ACHN (cell line): ENCODE measurements around the gene REELD1.

Experiments
- DNase-seq: peaks from one replicate; pipeline ENCODE4 v3.0.0-alpha.2; 2015
- in situ Hi-C: cut with HindIII; loops from 2 replicates; pipeline ENCODE4 v1.10.0; 2017; ENCODE audit warnings: low sequenced_read_pairs, low pct_ligation_motif_present, low pct_unique_long_range_greater_than_20kb

The REELD1 gene

DNA sequence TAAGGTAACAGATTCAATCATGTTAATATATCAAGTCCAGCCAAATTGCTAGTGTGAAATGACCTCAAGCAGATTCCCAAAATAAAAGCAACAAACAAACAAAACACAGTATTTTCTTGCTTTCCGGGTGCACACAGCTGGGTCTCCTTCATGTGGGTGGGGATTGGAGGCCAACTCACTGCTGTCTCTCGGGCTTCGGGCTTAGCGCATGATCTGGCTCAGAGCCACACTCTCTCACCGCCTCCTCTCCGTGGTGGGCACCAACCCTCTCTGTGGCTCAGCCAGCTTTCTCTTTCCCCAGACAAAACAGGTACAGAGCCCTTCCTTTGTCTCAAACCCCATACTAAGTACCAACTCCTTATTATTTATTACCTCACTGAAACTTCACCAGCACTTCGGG, 2.9 kb upstream of the REELD1 start:
- in situ Hi-C loops, result no loop called here
- DNase-seq, result no peak

DNA sequence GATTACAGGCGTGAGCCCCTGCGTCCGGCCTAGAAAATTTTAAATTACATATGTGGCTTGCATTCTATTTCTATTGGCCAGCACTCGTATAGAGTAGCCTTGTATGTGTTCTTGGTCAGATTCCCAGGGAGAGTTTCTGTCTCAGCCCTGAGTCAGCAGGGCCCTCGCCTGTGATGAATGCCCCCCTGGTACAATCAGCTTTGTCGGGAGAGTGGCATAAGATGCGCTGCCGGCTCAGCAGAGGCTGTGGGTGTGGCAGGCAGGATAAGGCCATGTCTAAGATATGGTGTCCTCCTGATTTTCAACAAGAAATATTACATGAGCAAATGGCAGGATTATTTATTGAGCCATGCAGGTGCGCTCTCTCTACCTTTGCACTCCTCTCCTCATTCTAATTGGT, 1.6 kb upstream of the REELD1 start:
- in situ Hi-C loops, result no loop called here
- DNase-seq, result no peak

- peak; percentile 79 for DNase-seq
- in situ Hi-C loops, result no loop called here
Observed at GRCh38 chr4:146222313-146222712, 8.0 kb downstream of the REELD1 start.

GRCh38 chr4:146224326-146224966, 10.1 kb downstream of the REELD1 start:
- in situ Hi-C loops, result no loop called here
- no peak for DNase-seq

GRCh38 chr4:146229406-146229805, 15.1 kb downstream of the REELD1 start:
- in situ Hi-C loops, result no loop called here
- DNase-seq, result no peak

DNA sequence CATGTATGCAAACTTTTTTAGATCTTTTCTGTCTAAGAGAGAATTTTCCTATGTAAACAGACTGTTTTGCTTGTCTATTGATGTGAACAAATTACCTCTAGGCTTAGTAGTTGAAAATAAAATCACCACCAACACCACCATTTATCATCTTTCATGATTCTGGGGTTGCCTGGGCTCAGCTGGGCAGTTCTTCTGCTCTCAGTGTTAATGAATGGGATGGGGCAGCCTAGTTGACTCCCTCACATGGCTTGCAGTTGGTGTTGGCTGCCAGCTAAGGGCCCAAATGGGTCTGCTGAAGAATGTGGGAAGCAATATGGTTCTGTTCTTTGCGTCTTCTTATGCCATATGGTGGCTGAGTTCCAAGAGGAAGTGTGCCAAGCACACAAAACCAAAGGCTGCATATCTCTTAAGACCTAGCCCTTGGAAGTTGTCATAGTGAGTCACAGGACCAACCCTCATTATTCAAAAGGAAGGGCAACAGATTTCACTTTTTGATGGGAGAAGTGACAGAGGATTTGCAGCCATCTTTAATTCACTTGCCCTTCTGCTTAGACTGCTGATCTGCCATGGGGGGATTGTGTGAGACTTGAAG, 17.9 kb downstream of the REELD1 start:
- no peak for DNase-seq
- in situ Hi-C loops, result no loop called here

- DNase-seq, result no peak
- in situ Hi-C loops, result no loop called here
Observed at GRCh38 chr4:146235654-146236177, 21.4 kb downstream of the REELD1 start.

- in situ Hi-C loops, result no loop called here
- DNase-seq, result no peak
Observed at GRCh38 chr4:146236216-146236615, 21.9 kb downstream of the REELD1 start.

- in situ Hi-C loops, result no loop called here
- no peak for DNase-seq
Observed at GRCh38 chr4:146237092-146237491, 22.8 kb downstream of the REELD1 start.

- in situ Hi-C loops, result no loop called here
Observed at GRCh38 chr4:146238107-146238506, 23.8 kb downstream of the REELD1 start.

GRCh38 chr4:146243141-146243882, 29.0 kb downstream of the REELD1 start:
- in situ Hi-C loops, result no loop called here
- no peak for DNase-seq

More at GRCh38 chr4:146238107-146238506, 23.8 kb downstream of the REELD1 start:
- DNase-seq, result no peak

DNA sequence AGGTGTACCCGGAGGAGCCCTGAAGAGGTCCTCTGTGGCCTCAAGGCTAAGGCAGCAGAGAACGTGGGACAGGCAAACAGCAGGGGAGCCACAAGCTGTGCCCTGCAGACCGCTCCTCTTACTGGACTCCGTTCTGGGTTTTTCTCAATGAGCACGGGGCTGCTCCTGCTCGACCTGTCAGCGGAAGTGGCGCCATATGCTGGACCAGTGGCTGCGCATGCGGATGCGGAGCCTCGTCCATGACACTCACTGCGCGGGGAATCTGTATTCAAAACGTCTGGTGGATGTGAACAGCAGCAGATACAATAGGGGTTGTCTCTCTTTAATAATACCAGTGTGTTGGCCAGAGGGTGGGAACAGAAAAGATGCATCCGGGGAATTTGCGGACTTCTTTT, 29.5 kb downstream of the REELD1 start:
- no peak for DNase-seq
- in situ Hi-C loops, result no loop called here

DNA sequence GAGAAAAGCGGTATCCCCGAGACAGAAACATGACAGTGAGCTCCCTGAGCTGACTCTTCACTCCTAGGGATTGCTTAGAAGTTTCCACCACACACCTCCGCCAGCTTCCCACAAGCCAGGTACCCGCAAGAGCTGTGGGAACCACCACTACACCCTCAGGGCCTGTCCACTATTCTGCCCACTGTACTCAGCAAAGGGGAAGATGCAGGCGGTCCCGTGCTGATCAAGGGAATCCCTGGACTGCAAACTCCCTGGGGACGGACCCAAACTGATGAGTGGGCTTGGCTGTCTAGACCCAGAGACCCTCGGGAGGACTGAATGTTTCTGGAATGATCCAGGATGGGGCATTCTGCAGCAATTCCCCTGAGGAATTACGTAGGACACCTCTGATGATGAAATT, 30.2 kb downstream of the REELD1 start:
- in situ Hi-C loops, result no loop called here

DNA sequence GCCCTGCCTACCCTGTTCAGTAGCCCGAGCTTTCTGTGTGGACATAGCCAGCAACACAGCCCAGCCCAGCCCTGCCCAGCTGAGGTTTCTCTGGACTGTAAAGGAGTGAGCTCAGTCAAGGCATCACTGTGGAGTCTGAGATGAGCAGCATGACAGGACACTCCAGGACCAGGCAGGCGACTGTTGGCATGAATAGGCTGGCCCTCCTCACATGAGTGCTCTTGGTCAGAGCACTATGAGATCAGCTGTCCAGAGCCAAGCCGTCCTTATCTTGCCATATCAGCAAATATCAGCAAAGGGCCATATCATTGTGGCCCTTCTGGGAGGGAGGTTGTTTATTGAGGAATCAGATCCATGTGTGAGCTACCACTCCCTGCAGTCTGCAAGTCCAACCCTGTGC, 30.9 kb downstream of the REELD1 start:
- in situ Hi-C loops, result no loop called here

More for the DNA sequence above, 30.2 kb downstream of the REELD1 start:
- DNase-seq, result no peak

GRCh38 chr4:146245850-146246249, 31.5 kb downstream of the REELD1 start:
- DNase-seq, result no peak
- in situ Hi-C loops, result no loop called here

More for the DNA sequence above, 30.9 kb downstream of the REELD1 start:
- DNase-seq, result no peak

GRCh38 chr4:146246381-146246780, 32.0 kb downstream of the REELD1 start:
- no peak for DNase-seq
- in situ Hi-C loops, result no loop called here

GRCh38 chr4:146247356-146247755, 33.0 kb downstream of the REELD1 start:
- DNase-seq, result no peak
- in situ Hi-C loops, result no loop called here

DNA sequence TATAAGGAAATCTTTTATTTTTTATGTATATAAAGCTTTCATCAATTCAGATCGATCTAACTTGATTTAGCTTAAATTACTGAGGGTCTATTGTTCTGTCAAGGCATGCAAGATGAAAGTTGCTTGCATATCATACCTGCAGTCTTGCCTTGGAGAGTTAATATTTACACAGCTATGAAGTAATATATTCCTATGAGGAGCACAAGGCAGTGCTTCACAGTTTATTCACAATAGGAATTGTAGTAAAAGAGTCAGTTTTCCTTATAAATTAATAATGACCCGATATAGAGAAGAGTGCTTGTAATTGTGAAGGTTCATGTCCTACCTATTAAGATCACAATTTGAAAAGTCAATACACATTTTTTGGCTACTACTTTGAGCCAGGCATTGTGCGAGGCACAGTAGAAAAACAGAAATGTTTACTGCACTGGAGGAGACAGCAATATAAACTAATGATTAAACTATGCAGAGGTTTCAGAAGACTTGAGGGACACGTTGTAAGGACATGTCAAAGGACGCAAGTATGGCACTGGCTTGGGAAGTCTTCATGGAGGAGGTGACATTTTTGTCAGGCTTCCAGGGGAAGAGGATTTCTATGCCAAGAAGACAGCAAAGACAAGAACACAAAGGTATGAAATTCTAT, 38.8 kb downstream of the REELD1 start:
- DNase-seq, result no peak
- in situ Hi-C loops, result no loop called here

- DNase-seq, result no peak
- in situ Hi-C loops, result no loop called here
Observed at GRCh38 chr4:146255463-146255862, 41.1 kb downstream of the REELD1 start.
